Putamen (tissue), 1 donor: Measurements from ENCODE around the gene CYP24A1.

ENCODE experiments used
- DNase-seq: peaks from one replicate; pipeline ENCODE4 v3.0.0-alpha.2; 2016; ENCODE audit warnings: low spot score

Gene CYP24A1

DNA sequence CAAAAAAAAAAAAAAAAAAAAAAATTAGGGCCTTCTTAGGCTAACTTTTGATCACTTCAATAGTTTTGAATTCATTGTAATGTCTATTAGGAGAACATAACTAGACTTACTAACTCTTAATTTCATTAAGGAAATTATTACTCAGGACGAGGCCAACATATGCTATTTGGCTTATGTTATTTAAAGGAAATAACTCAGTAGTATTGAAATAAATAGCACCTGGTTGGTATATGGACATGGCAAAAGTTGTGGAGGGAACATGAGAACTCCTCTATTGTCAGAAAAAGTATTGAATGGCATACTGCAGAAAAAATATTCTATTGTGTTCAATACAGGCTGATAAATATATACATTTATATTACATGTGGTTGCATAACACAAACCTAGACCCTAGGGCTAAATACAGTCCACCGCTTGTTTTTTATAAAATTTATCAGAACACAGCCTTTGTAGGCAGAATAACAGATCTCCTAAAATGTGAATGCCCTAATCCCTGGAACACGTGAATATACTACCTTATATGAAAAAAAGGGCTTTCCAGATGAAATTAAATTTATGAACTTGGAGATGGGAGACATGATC lies 18.0 kb downstream of the CYP24A1 start:
- DNase-seq = no peak

DNA sequence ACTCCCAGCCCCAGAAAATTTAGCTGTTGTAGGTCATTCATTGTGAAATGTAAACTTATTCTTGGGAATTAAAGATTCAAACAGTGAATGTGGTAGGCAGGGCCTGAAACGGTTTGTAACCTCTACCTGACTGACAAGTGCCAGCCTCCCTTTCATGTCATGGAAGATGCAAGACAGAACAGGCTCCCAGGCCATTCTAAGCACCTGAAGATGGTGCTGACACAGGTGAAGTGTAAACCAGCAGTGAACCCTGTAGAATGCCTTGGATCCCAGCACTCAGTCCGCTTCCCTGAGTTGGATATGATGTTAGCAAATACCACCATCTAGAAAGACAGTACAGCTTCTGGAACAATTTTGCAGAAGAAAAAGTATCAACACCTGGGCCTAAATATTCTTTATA lies 19.3 kb downstream of the CYP24A1 start:
- DNase-seq = no peak

DNA sequence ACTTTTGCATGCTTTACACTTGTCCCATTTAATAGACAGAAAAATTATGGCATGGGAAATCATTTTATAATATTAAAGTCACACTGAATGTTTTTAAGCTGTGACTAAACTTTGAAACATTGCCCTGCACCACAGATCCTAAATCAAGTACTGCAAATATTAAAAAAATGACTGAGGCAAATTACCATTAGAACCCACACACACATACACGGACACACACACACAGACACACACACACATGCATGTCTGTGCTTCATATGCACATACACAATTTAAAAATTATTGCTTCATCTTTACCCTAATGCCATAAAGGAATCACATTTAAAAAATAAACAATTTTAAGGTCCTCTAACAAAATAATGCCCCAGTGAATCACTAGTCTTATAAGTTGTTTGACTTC lies 19.9 kb downstream of the CYP24A1 start:
- DNase-seq = no peak

DNA sequence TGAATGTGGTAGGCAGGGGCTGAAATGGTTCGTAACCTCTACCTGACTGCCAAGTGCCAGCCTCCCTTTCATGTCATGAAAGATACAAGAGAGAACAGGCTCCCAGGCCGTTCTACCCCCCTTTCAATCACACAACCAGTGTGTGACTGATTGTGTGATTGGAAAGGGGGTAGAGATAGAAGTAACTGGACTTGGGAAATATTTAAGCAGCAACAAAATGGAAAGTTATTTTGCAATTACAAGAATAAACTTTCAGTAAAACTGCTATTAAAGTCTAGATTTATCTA lies 20.8 kb downstream of the CYP24A1 start:
- DNase-seq = no peak

DNA sequence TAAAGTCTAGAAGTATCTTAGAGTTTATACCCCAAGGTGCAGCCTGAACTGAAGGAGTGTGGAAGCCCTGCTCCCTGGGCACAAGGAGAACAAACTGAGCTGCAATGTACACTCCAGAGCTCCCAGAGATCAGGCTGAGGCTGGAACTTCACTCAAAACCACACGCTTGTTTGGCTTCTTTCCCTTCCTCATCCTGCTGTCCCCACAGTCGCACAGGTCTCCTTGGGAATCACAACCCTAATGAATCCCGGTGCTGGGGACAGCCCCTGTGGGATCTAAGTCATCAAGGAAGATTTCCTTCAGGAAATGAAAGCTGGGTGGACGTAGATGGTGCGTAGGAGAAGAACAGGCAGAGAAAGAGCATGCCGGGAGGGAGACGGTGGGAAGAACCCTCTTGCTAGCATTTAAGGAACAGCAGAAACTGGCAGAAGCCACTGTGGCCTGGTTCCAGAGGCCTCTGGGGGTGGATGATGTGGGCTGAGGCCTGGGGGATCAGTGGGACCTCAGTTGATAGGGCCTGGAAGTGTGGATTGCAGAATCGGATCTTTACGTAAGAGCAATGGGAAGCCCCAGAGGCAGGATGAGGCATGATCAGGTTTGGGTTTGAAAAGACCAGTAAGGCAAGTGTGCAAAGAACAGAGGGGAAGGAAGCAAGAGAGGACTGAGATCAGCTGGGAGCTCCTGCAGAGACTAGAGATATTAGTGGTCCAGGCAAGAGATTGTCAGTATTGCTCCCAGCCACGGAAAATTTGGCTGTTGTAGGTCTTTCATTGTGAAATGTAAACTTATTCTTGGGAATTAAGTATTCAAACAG lies 21.4 kb downstream of the CYP24A1 start:
- DNase-seq = no peak

DNA sequence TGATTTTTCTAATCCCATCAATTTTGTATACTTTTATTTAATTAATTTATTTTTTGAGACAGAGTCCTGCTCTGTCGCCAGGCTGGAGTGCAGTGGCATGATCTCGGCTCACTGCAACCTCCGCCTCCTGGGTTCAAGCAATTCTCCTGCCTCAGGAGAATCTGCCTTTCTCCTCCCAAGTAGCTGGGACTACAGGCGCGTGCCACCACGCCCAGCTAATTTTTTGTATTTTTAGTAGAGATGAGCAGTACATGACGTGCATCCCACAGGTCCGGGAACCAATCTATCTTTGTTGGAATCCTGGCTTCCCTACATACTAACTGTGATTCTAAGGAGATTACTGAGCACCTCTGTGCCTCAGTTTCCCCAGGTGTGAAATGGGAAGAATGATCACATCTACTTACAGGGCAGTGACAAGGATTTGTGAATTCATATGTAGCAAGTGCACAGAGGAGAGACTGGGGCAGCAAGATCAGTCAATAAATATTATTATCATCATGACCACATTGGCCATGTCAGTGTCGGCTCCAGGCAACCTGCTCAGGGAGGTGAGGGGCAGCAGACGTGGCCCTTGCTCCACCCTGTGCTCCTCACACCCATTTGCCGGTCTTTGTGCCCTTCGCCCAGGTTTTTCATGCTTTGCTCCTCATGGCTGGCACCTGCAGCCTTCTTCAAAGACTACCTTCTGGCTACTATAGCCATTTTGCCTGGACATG lies 22.1 kb downstream of the CYP24A1 start:
- DNase-seq = no peak

DNA sequence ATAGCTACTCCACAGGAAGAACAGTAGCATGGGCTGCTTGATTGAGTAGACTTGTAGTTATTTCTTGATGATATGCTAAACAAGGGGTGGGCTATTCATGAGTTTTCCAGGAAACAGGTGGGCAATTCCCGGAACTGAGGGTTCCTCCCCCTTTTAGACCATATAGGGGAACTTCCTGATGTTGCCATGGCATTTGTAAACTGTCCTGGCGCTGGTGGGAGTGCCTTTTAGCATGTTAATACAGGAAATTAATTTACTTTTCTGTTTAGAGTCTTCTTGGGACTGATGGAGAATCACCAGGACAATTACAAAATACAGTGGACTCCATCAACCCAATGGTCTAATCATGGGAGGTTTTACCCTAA lies 22.7 kb downstream of the CYP24A1 start:
- no peak for DNase-seq

DNA sequence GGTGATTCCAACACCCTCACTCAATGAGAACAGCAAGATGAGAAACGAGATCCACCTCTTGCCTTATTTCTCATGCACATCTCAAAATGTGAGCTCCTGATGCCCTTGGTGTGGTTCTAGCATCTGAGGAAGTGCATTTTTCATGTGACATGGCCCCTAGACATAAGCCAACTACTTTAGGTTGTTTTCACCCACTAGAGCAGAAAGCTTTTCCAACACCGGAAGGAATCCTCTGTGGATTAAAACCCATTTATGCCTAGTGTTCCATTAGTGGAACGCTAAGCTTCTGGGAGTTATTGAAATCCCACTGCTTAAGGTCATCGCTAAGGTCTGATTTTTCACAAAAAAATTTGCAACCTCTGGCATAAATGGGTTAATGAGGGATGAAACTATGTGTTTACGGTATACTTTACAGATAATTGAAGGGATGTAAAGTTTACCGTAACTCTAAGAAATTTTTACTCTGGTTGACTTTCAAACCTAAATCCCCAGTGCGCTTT lies 24.0 kb downstream of the CYP24A1 start:
- DNase-seq = no peak

DNA sequence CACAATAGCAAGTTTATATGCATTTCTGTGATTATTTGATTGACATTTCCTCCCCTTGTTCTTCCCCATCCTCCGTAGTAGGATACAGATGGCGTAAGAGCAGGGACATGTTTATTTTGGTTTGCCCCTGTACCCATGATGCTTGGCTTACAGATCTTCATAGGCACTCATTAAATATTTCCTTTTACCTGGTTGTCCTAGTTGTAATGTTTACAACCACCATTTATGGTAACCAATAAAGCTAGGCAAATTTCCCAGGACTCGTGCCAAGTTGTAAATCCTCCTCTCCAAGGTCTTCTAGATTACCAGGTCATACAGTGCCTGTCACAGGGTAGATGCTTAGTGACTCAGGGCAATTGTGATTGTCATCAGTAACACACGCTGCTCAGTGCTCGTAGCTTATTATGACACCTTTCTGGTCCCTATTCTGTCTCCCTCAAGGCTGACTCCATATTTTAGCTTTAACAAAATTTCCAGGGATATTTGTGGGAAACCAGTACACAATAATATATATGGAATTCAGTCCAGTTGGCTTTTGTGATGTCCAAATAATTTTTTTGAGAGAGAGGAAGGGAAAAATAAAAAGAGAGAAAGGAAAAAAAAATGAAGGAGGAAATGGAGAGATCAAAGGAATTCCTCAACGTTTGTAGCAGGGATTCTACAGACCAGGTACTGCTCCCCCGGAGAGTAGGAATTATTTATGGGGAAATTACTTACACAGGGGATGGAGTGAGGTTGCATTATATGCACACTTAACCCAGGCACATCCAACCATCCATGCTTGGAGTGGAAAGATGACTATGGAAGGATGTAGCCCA lies 24.6 kb downstream of the CYP24A1 start:
- DNase-seq = no peak

DNA sequence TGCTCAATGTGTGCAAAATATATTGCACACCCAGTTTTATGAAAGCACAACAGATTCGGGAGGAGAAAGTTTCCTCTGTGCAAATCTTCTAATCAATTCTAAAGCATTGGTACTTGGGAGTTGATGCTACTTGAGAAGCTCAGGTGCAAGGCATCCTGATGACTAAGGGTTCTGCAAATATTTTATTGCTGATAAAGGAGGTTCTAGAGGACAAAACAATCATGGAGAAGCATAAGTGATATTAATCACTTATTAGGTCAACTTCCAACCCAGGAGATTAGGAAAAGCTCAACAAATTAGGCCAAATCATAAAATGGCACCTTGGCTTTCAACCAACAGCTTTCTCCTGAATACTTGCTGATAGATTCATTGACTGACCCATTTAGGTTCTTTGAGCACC lies 27.1 kb downstream of the CYP24A1 start:
- DNase-seq = no peak

DNA sequence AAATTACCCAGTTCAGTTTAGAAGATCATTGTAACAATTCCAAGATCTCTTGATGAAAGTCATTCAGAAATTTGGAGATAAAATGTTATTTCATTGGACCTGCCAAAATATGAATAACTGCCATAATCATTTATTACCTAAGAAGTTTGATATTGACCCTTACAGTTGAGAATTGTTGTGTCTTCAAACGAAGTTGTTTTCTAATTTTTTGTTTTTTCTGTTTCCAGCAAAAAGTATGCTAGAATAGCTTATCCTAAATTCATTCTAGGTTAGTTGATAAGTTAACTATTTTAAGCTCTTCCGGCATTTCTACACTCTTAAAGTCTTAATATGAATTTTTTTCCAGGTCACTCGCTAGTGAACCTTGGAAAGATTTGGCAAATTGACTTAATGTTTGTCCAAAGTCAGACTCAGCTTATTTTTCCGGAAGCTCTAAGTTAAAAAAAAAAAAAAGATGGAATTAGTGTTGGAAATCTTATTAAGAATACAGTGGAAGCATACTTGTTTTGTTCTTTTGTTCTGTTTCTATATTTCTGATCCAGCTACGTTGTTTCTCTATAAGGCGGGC lies 28.9 kb downstream of the CYP24A1 start:
- DNase-seq = no peak

DNA sequence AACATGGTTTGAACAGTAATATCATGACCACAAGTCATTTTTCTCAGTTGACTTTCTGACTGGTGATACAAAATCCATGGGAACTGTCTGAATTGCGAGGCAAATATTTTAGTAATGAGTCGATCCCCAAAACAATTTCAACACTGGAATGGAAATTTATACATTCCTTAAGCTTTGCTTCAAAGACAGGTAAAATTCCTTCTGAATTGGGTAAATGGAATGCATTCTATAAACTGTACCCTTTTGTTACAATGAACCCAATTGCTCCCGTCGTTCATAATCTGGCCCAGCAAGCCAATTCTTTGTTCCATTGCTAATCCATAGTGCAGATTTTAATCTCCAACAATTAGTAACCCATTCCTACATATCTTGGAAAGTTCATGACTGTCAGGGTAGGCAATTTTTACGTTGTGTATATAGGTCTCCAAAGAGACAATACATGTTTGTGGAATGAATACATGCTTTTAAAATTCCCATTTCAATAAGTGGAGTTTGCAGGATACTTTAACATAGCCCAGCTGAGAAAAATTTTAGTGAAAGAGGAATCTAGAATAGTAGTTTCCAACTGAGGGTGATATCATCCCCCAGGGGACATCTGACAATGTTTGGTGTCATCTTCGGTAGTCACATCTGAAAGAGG lies 32.7 kb downstream of the CYP24A1 start:
- no peak for DNase-seq

DNA sequence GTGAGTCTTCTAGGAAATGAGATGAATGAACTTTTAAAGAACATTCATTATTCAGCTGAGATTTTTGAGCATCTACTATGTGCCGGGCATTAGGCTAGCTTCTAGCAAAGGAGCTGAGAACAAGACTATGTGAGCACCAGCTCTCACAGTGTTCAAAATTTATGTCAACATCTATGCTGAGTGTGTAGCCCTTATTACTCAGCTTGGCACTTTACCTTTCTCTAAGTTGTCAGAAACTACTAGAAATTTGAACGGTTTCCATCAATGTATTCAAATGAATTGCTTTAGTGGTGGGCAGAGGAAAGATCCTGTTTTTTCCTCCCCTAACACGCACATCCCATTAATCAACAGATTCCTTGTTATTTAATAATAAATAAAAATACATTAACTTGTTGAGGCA lies 33.3 kb downstream of the CYP24A1 start:
- no peak for DNase-seq

DNA sequence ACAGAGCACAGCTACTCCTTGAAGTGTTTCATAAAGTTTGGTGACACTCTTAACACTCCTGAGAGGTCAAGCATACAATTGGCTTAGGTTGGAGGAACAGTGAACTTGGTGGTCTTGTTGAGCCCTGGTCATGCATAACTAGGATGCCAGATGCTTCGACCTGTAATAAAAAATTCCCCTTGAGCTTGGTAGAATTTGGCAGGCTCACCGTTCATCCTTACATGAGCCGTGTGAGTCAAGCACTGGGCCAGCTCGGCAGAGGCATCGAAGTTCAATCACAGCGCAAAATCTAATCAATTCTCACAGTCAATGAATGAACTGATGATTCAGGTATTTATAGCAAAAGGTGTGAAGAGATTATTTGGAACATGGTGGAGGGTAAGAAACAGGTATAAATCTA lies 33.7 kb downstream of the CYP24A1 start:
- no peak for DNase-seq

DNA sequence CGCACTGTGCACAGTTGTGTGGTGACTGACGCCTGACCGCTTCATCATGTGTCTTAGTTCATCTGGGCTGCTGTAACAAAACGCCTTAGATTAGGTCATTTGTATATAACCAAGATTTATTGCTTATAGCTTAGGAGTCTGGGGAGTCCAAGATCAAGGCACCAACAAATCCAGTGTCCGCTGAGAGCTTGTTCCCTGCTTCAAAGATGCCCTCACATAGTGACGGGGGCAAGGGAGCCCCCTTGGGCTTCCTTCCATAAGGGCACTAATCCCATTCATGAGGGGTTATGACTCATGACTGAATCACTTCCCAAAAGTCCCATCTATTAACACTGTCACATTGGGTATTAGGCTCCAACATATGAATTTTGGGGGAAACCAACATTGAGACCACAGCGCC lies 34.6 kb downstream of the CYP24A1 start:
- no peak for DNase-seq

DNA sequence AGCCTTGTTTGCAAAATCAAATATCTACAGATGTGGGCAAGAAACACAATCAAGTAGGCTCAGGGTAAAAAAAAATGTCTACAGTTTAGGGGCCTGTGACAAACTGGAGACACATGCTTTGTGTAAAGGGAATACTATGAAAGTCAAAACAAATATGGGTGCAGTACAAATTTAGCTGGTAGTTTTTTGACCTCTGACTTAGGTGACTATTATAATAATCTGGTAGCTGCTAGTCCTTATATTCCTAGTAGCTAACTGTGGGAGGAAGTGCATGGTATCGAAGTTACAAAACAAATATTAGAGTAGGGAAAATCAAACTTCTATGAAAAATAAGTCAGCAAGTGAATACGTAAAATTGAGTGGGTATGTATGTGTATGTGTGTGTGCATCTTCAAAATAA lies 35.4 kb downstream of the CYP24A1 start:
- DNase-seq = no peak

DNA sequence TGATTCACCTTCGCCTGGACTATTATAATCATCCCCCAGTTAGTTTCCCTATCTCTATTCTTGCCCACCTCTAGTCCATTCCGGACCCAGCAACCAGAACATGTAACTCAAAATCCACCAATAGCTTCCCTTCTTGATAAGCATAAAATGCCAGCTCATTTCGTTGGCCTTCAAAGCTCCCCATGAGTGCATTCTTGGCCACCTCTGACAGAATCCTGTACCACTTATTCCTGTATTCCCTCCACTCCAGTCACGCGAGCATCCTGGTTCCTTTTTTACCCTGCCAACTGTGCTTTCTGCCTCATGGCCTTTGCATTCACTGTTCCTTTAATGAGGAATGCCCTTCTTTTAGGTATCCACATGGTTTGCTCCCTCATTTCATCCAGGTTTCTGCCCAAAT lies 36.7 kb downstream of the CYP24A1 start:
- DNase-seq = no peak

DNA sequence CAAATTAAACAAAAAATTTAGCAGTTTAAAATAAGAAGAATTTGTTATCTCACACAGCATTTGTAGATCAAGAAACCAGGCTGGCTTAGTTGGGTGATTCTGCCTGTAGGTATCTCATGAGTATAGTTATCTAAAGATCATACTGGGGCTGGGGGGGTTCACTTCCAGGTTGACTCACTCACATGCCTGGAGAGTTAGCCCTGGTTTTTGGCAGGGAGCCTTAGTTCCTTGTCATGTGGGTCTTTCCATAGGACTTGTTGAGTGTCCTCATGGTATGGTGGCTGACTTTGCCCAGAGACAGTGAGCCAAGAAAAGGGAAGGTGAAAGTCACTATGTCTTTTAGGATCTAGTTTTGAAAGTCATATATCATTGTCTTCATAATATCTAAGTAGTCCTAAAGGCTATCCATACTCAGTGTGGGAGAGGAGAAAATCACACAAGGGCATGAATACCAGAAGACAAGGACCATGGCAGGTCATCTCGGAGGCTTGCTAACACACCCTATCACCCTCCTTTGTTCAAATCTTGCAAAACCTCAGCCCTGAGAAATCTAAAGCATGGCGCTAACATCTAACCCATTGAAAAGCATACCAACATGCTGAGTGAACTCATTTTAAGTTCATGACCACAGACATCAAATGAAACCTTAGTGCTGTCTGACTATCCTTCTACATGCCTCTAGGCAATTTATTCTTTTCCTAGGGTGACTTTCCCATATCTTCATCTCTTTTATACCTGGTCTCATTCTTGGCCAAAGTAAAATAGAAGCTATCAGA lies 39.2 kb downstream of the CYP24A1 start:
- no peak for DNase-seq

DNA sequence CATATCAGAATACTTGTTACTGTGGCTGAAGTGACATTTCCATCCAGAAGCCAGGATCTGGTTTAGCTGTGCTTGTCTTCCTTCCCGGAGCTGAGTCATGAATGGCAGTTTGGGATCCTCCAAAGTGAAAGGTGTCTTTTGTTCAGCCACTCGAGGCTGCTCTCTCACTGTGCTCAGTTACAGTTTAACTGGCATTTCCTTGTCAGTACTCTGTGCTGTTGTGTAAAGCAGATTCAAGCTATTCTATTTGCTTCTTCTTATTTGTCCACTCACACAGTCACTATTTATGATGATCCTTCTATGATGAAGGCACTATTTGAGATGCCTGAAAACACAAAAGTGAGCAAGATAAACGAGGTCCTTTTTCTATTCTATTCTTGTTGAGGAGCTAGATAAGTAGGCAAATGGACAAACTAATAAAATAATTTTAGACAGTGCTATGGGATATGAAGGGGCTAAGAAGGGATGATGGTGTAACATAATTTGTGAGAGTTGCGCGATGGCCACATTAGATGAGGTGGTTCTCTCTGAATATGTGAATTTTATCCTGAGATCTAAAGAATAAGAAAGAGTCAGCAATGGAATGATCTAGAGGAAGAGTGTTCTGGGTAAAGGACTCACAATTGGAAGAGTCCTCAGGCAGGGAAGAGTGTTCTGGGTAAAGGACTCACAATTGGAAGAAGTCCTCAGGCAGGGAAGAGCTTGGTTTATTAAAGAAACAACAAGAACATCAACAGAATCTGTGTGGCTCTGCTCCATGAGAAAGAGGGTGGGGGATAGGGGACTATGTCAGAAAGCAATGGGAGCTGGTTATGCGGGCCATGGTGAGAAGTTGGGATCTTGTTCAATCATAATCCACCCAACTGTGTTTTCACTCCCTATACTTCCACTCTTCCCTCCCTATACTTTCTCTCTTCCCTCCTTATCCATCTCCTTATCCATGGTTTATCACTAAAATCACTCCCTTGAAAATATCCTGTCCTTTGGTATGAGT lies 40.1 kb downstream of the CYP24A1 start:
- no peak for DNase-seq
